Parathyroid adenoma (tissue), 2 donors: ENCODE results near the gene ARHGAP23.

Experiments
- H2AFZ ChIP-seq: fragments of 300-600 bp; sonication (generic); one replicate; pipeline ENCODE4 v1.7.0; 2017; ENCODE audit warnings: antibody characterized with exemption, mild to moderate bottlenecking
- H3K27ac ChIP-seq: fragments of 300-600 bp; sonication (generic); one replicate; pipeline ENCODE4 v1.7.0; 2017
- H3K27me3 ChIP-seq: fragments of 300-600 bp; sonication (generic); one replicate; pipeline ENCODE4 v1.7.0; 2017; ENCODE audit warnings: low read length; ENCODE audit not compliant: control insufficient read depth, insufficient read depth
- H3K36me3 ChIP-seq: fragments of 300-600 bp; sonication (generic); one replicate; pipeline ENCODE4 v1.7.0; 2017; ENCODE audit warnings: low read length; ENCODE audit not compliant: control insufficient read depth, insufficient read depth
- H3K4me1 ChIP-seq: fragments of 300-600 bp; sonication (generic); one replicate; pipeline ENCODE4 v1.7.0; 2017; ENCODE audit warnings: control low read depth
- H3K4me2 ChIP-seq: fragments of 300-600 bp; sonication (generic); one replicate; pipeline ENCODE4 v1.7.0; 2017; ENCODE audit warnings: low read length
- H3K4me3 ChIP-seq: fragments of 300-600 bp; sonication (generic); one replicate; pipeline ENCODE4 v1.7.0; 2017; ENCODE audit warnings: low read depth, low read length
- H3K79me2 ChIP-seq: fragments of 300-600 bp; sonication (generic); one replicate; pipeline ENCODE4 v1.7.0; 2017; ENCODE audit warnings: control low read depth
- H3K9ac ChIP-seq: fragments of 300-600 bp; sonication (generic); one replicate; pipeline ENCODE4 v1.7.0; 2017; ENCODE audit warnings: mild to moderate bottlenecking
- H3K9me3 ChIP-seq: fragments of 300-600 bp; sonication (generic); one replicate; pipeline ENCODE4 v1.7.0; 2017; ENCODE audit warnings: low read length; ENCODE audit not compliant: control insufficient read depth
- CTCF ChIP-seq: fragments of 300-600 bp; sonication (generic); IDR thresholded peaks from one replicate; pipeline ENCODE4 v1.7.0; 2017; ENCODE audit warnings: antibody characterized with exemption, mild to moderate bottlenecking
- donor health status: primary hyperparathyroidism.

The ARHGAP23 gene

DNA sequence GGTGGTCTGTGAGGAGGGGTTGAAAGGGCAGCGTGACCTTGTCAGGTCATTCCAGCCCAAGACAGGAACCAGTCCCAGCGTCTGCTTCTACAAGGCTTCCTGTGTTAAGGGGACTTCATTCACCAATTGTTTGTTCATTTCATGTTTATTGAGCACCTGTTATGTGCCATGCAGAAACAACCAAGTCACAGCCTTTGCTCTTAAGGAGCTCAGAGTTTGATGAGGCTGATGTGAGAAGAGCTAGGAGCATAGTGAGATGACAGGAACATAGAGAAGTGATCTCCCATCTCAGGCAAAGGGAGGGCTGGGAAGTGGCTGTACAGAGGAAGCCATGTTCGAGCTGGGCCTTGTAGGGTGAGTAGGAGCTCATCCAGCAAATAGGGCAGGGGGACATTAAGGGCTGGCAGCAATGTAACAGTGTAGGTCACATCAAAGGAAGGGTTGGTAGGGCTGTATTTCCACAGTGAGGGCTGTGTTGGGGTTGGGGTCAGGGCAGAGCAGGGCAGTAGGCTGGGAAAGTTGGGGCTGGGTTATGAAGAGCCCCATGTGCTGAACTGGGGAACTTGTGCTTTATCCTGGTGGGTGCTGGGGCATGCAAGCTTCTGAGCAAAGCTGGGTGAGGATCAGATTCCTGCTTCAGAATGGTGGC lies 79.8 kb downstream of the ARHGAP23 start:
- Histone ChIP-seq H3K4me1 (peaks cover 7% of the 10 kb centered on the region), H3K9ac (no peak overlapping the region), H2AFZ (no peak overlapping the region), H3K27ac (peak overlapping the region; percentile 30), H3K4me2 (no peak overlapping the region), H3K36me3 (no peaks in the 10 kb centered on the region), H3K27me3 (no peaks in the 10 kb centered on the region), H3K9me3 (no peaks in the 10 kb centered on the region), H3K79me2 (no peaks in the 10 kb centered on the region), H3K4me3 (no peak overlapping the region)
- TF ChIP-seq CTCF, result no peak

DNA sequence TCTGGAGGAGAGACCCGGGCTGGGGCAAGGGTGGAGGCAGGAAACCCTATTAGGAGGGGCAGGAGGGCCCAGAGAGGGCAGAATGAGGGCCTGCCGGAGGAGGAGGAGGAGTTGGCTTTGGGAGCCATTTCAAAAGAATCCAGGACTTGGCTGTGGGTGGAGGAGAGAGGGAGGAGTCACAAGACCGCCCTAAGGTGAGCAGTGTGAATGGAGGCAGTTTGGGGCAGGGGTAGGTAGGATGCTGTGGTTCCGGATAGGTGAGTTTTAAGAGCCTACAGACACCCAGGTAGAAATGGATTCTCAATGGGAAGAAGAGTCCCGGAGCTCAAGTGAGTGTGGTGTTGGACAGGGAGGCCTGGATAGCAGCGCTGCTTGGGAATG lies 80.3 kb downstream of the ARHGAP23 start:
- Histone ChIP-seq H3K4me3 (no peak overlapping the region), H3K9ac (no peak overlapping the region), H3K36me3 (no peaks in the 10 kb centered on the region), H3K9me3 (no peaks in the 10 kb centered on the region), H3K27me3 (no peaks in the 10 kb centered on the region), H3K4me2 (no peak overlapping the region), H3K27ac (no peak overlapping the region), H3K79me2 (no peaks in the 10 kb centered on the region), H3K4me1 (peaks cover 7% of the 10 kb centered on the region), H2AFZ (no peak overlapping the region)
- TF ChIP-seq CTCF, result no peak

DNA sequence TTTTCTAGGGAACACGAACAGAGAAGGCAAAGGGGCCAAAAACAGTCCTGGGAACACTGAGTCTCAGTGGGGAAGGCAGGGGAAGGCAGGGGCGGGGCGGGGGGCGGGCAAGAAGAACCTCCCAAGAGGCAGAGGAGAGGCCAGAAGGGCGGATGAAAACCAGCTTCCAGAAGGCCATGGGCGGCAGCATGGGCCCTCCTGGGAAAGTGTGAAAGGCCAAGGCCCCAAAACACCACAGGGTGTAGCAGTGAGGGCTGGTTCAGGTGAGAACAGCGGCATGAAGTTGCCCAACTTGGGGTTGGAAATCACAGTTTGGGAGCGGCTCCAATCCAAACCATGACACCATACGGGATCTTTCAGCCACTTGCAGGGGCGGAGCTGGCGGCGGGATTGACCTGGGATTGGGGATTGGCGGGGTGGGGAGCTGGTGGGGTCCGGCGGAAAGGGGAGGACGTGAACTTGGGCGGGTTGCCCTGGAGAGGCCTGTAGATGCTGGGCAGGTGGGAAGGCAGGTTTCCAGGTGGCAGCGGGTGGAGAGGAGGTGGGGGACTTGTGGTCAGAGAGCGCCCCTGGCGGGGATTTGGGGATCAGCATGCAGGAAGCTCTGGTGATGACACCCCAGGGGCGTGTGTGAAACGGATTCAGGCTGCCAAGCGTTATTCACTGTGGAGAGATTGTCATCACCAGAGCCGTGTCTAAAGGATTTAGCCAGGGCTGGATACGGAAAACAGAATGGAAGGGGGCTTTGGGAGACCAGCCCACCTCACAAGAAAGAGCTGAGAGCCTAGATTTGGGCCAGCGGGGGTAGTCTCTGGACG lies 80.9 kb downstream of the ARHGAP23 start:
- Histone ChIP-seq H3K4me1 (peaks cover 7% of the 10 kb centered on the region), H3K9ac (no peak overlapping the region), H3K27me3 (no peaks in the 10 kb centered on the region), H2AFZ (peak overlapping the region; percentile 0), H3K9me3 (no peaks in the 10 kb centered on the region), H3K4me2 (peak overlapping the region; percentile 18), H3K79me2 (no peaks in the 10 kb centered on the region), H3K27ac (no peak overlapping the region), H3K4me3 (no peak overlapping the region), H3K36me3 (no peaks in the 10 kb centered on the region)
- TF ChIP-seq CTCF, result peak; percentile 71

GRCh38 chr17:38509772-38510420 lies 81.6 kb downstream of the ARHGAP23 start:
- no peak for TF ChIP-seq CTCF

More at GRCh38 chr17:38509772-38510420, 81.6 kb downstream of the ARHGAP23 start:
- peaks cover 7% of the 10 kb centered on the region for H3K4me1 ChIP-seq
- no peaks in the 10 kb centered on the region for H3K9me3 ChIP-seq
- no peak overlapping the region for H3K9ac ChIP-seq
- peak overlapping the region; percentile 44 for H3K4me2 ChIP-seq
- H3K79me2 ChIP-seq, result no peaks in the 10 kb centered on the region
- H3K27ac ChIP-seq, result no peak overlapping the region
- peak overlapping the region; percentile 0 for H2AFZ ChIP-seq
- no peak overlapping the region for H3K4me3 ChIP-seq
- H3K27me3 ChIP-seq, result no peaks in the 10 kb centered on the region
- no peaks in the 10 kb centered on the region for H3K36me3 ChIP-seq
